HEK293T (cell line): ENCODE measurements around the gene FCER2.

ENCODE experiments used
- ELF4 ChIP-seq: fragments of 450-650 bp; IDR thresholded peaks from 2 replicates; pipeline ENCODE4 v1.6.1; 2017; ENCODE audit warnings: antibody characterized with exemption
- FOXA1 ChIP-seq: fragments of 450-650 bp; IDR thresholded peaks from 2 replicates; pipeline ENCODE4 v1.6.1; 2016; ENCODE audit warnings: mild to moderate bottlenecking
- FOXK2 ChIP-seq: fragments of 450-650 bp; IDR thresholded peaks from 2 replicates; pipeline ENCODE4 v1.6.1; 2016; ENCODE audit warnings: mild to moderate bottlenecking
- HDGF ChIP-seq: fragments of 450-650 bp; IDR thresholded peaks from 2 replicates; pipeline ENCODE4 v1.6.1; 2017; ENCODE audit warnings: antibody characterized with exemption, borderline replicate concordance
- NFRKB ChIP-seq: fragments of 450-650 bp; IDR thresholded peaks from 2 replicates; pipeline ENCODE4 v1.6.1; 2016; ENCODE audit warnings: mild to moderate bottlenecking, moderate library complexity
- SP1 ChIP-seq: fragments of 450-650 bp; IDR thresholded peaks from 2 replicates; pipeline ENCODE4 v1.6.1; 2017
- SUZ12 ChIP-seq: fragments of 450-650 bp; IDR thresholded peaks from 2 replicates; pipeline ENCODE4 v1.6.1; 2016; ENCODE audit warnings: mild to moderate bottlenecking
- ZNF384 ChIP-seq: fragments of 450-650 bp; IDR thresholded peaks from 2 replicates; pipeline ENCODE4 v1.6.1; 2016

DNA sequence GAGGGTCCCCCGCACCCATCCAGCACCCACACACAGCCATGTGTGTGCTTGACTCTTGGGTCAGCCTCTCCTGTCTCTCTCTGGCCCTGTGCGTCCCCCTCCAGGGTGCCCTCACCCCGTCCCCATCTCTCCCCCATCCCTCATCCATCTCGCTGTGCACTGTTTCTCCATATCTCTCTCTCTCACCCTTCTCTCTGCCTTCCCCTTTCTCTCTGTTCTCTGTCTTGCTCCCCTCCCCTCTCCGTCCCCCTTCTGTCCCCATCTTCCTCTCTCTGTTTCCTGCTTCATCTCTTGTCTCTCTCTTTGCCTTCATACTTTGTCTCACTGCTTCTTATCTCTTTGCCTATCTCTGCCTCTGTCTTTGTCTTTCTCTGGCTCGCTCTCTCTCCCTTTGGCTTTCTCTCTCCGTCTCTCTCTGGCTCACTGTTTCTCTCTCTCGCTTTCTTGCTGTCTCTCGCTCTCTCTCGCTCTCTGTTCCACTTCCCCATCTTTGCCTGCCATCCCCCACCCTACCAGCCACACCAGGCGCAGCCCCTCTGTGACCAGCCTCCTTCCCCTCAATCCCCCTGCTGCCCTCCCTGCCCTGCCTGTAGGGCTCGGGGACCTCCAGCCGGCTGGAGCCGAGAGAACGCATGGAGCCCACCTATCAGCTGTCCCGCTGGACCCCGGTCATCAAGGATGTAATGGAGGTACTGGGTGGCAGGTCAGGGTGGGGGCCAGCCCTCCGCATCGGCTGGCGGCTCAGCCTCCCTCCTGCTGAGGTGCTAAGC, 56.1 kb downstream of the FCER2 start:
- TF ChIP-seq SP1 (no peak), FOXA1 (no peak), ELF4 (no peak), ZNF384 (no peak), FOXK2 (no peak), HDGF (no peak), SUZ12 (no peak), NFRKB (no peak)
